ENCODE measurements around the gene FAM90A1.
"Not testable (repeated sequence)": the region's sequence is repeated elsewhere in the genome, so short reads cannot be mapped to it uniquely, and the experiment has no call there.

FAM90A1 gene

GRCh38 chr12:8172911-8173310 is 54.5 kb downstream of the FAM90A1 start:
- DNase-seq (ENCODE audit: low read depth in 2 of 2), result not testable (repeated sequence)
